Keratinocyte (primary cell): ENCODE data around the gene SORL1-AS1.

Experiments
- DNase-seq: peaks from one replicate; pipeline ENCODE4 v3.0.0-alpha.2; 2011; ENCODE audit warnings: low read depth, missing footprints, low spot score
- FAIRE-seq: peaks from 2 replicates; lab custom pipeline; 2011; peaks lifted over from hg19 to GRCh38; lab: Jason Lieb, UNC
- H2AFZ ChIP-seq: 2 replicates; pipeline ENCODE4 v1.6.0; 2012; ENCODE audit warnings: low read length, control low read depth, inconsistent platforms; ENCODE audit not compliant: control insufficient read depth
- H3K27ac ChIP-seq: 2 replicates; pipeline ENCODE4 v1.5.1; 2011; ENCODE audit warnings: low read length; ENCODE audit not compliant: control insufficient read depth, insufficient read depth
- H3K27me3 ChIP-seq: 3 replicates; pipeline ENCODE4 v1.6.0; 2011; ENCODE audit warnings: low read length; ENCODE audit not compliant: control insufficient read depth, insufficient read depth; ENCODE audit errors: extremely low read depth
- H3K36me3 ChIP-seq, 2 experiments: 2 replicates in 1 of 2; 3 replicates in 1 of 2; pipeline ENCODE4 v1.5.1; 2011; ENCODE audit warnings: low read length in 2 of 2, mild to moderate bottlenecking in 1 of 2; ENCODE audit not compliant: control insufficient read depth in 2 of 2, insufficient read depth in 2 of 2; ENCODE audit errors: extremely low read depth in 1 of 2
- H3K4me1 ChIP-seq: 3 replicates; pipeline ENCODE4 v1.5.1; 2011; ENCODE audit warnings: low read length; ENCODE audit not compliant: control insufficient read depth, insufficient read depth; ENCODE audit errors: extremely low read depth
- H3K4me2 ChIP-seq: 3 replicates; pipeline ENCODE4 v1.6.0; 2011; ENCODE audit warnings: low read depth, low read length; ENCODE audit not compliant: control insufficient read depth, insufficient read depth; ENCODE audit errors: extremely low read depth
- H3K4me3 ChIP-seq, 3 experiments: fragments of 200-600 bp in 1 of 3; sonication (generic) in 1 of 3; 2 replicates in 2 of 3; 3 replicates in 1 of 3; pipeline ENCODE4 v1.5.1; 2011 to 2016; ENCODE audit warnings: low read length in 3 of 3, mild to moderate bottlenecking in 3 of 3, control low read depth in 2 of 3, inconsistent platforms in 1 of 3, low read depth in 1 of 3, mixed read lengths in 1 of 3, mixed run types in 1 of 3, moderate library complexity in 1 of 3; ENCODE audit not compliant: control insufficient read depth in 2 of 3, insufficient read depth in 2 of 3; ENCODE audit errors: extremely low read depth in 1 of 3
- H3K79me2 ChIP-seq: 2 replicates; pipeline ENCODE4 v1.6.0; 2012; ENCODE audit warnings: low read length; ENCODE audit not compliant: control insufficient read depth, insufficient read depth
- H3K9ac ChIP-seq: 3 replicates; pipeline ENCODE4 v1.6.0; 2011; ENCODE audit warnings: low read length; ENCODE audit not compliant: control insufficient read depth, insufficient read depth; ENCODE audit errors: extremely low read depth
- H3K9me1 ChIP-seq: 3 replicates; pipeline ENCODE4 v1.6.0; 2011; ENCODE audit warnings: low read length; ENCODE audit not compliant: control insufficient read depth, insufficient read depth; ENCODE audit errors: extremely low read depth
- H3K9me3 ChIP-seq: 2 replicates; pipeline ENCODE4 v1.5.1; 2012; ENCODE audit warnings: low read depth, low read length; ENCODE audit not compliant: control insufficient read depth
- H4K20me1 ChIP-seq: 3 replicates; pipeline ENCODE4 v1.6.0; 2011; ENCODE audit warnings: low read length; ENCODE audit not compliant: control insufficient read depth, insufficient read depth; ENCODE audit errors: extremely low read depth
- EZH2 ChIP-seq: IDR thresholded peaks from one replicate; pipeline ENCODE4 v1.6.1; 2012; ENCODE audit warnings: inconsistent platforms, mild to moderate bottlenecking, low read length, moderate library complexity
- dilution Hi-C: fragments of 300-500 bp; cut with MboI; formaldehyde crosslinking; loops from one replicate; pipeline ENCODE4 v1.7.0; 2020; ENCODE audit warnings: low sequenced_read_pairs; ENCODE audit not compliant: extremely low pct_ligation_motif_present
- TF ChIP-seq, protein P1 (sequence below), 3 experiments: IDR thresholded peaks in 1 of 3; conservative IDR thresholded peaks in 1 of 3; optimal IDR thresholded peaks in 1 of 3; 2 replicates in 2 of 3; 3 replicates in 1 of 3; pipeline versions ENCODE3 to v1.5.1; 2011; ENCODE audit warnings: low read length in 3 of 3, mild to moderate bottlenecking in 3 of 3, moderate library complexity in 2 of 3, control low read depth in 1 of 3, inconsistent platforms in 1 of 3; ENCODE audit not compliant: insufficient read depth in 2 of 3; ENCODE audit errors: extremely low read depth in 1 of 3

SORL1-AS1 gene

DNA sequence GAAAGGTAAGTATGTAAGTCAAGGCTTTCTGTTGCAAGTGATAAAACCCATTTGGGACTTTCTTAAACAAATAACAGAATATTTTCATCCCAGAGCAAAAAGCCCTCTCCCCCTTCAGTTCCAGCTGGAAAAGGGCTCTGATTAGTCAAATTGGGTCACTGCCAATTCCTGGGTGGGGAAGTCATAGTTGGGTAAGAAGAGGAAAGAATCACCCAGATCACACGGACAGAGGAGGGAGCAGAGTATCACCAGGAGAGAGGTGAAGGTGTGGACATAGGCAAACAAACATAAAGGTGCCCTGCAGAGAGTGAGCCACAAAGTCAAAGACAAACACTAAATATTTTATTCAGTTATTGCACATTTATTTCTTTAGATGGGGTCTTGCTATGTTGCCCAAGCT, 36.9 kb downstream of the SORL1-AS1 start:
- Histone ChIP-seq H3K27me3 (peaks cover under 1% of the 10 kb centered on the region), H3K36me3 (no peaks in the 10 kb centered on the region), H3K9me3 (no peaks in the 10 kb centered on the region), H3K4me1 (peaks cover 18% of the 10 kb centered on the region), H3K4me2 (no peak overlapping the region), H4K20me1 (no peaks in the 10 kb centered on the region), H3K9ac (no peak overlapping the region), H3K79me2 (no peaks in the 10 kb centered on the region), H3K4me3 (no peak overlapping the region), H3K27ac (no peak overlapping the region), H2AFZ (no peak overlapping the region), H3K9me1 (no peaks in the 10 kb centered on the region)
- dilution Hi-C loops: no loop called here
- no peak for FAIRE-seq
- no peak for DNase-seq
- no peak for TF ChIP-seq EZH2
- TF ChIP-seq, protein P1, sequence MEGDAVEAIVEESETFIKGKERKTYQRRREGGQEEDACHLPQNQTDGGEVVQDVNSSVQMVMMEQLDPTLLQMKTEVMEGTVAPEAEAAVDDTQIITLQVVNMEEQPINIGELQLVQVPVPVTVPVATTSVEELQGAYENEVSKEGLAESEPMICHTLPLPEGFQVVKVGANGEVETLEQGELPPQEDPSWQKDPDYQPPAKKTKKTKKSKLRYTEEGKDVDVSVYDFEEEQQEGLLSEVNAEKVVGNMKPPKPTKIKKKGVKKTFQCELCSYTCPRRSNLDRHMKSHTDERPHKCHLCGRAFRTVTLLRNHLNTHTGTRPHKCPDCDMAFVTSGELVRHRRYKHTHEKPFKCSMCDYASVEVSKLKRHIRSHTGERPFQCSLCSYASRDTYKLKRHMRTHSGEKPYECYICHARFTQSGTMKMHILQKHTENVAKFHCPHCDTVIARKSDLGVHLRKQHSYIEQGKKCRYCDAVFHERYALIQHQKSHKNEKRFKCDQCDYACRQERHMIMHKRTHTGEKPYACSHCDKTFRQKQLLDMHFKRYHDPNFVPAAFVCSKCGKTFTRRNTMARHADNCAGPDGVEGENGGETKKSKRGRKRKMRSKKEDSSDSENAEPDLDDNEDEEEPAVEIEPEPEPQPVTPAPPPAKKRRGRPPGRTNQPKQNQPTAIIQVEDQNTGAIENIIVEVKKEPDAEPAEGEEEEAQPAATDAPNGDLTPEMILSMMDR (optimal IDR thresholded peaks at IDR 0.05 in 1 of 3, IDR thresholded peaks at IDR 0.05 in 1 of 3, conservative IDR thresholded peaks at IDR 0.05 in 1 of 3; ENCODE audit: extremely low read depth in 1 of 3, insufficient read depth in 2 of 3, low read length in 3 of 3): no peak

DNA sequence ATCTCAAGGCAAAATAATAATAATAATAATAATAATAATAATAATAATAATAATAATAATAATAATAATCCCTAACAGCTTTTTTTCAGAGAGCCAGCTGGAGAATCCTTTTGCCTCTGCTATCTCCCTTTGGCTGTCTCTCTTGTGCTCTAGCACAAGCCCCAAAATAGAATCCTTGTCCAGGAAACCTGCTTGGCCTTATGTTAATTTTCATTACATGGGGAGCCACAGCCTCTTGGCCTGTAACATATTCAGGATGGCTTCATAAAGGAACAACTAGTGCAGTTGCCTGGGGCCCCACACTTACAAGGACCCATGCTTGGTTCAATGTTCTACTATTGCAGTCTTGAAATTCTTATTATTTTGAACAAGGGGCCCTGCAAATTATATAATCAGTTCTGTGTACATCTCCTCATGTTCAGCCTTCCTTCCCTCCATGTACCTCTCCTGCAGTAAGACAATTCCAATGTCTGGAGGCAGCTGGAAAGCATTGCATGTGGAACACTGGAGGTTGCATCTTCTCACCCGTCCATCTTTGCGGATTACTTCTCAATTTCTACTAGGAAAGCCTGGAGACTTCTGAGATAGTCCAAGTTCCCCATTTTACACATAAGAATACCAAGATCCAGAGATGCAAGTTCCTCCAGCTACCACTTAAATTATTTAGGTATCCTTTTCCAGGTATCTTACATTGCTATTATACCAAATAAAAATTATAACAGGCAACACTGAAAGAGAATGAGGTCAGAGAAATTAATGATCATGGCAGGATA, 38.4 kb downstream of the SORL1-AS1 start:
- H3K9ac ChIP-seq: no peak overlapping the region
- H4K20me1 ChIP-seq: no peaks in the 10 kb centered on the region
- H3K27me3 ChIP-seq: no peaks in the 10 kb centered on the region
- H3K79me2 ChIP-seq: no peaks in the 10 kb centered on the region
- H3K36me3 ChIP-seq: no peaks in the 10 kb centered on the region
- TF ChIP-seq, protein P1 (optimal IDR thresholded peaks at IDR 0.05 in 1 of 3, IDR thresholded peaks at IDR 0.05 in 1 of 3, conservative IDR thresholded peaks at IDR 0.05 in 1 of 3; ENCODE audit: extremely low read depth in 1 of 3, insufficient read depth in 2 of 3, low read length in 3 of 3): no peak
- TF ChIP-seq EZH2: no peak
- H2AFZ ChIP-seq: no peak overlapping the region
- H3K9me1 ChIP-seq: no peaks in the 10 kb centered on the region
- H3K27ac ChIP-seq: no peak overlapping the region
- H3K4me1 ChIP-seq: peaks cover 18% of the 10 kb centered on the region
- no peaks in the 10 kb centered on the region for H3K9me3 ChIP-seq
- DNase-seq (no peak), FAIRE-seq (no peak)
- no peak overlapping the region for H3K4me3 ChIP-seq
- dilution Hi-C loops: no loop called here
- H3K4me2 ChIP-seq: no peak overlapping the region
